CD4-positive, alpha-beta T cell treated with Interleukin-2 at 100 ng/mL for 4 hours (primary cell): ENCODE results near the gene MIEN1.
"Not testable (repeated sequence)": the region's sequence is repeated elsewhere in the genome, so short reads cannot be mapped to it uniquely, and the experiment has no call there.

ENCODE experiments used
- DNase-seq: peaks from one replicate; pipeline ENCODE4 v3.0.0-alpha.2; 2020; ENCODE audit warnings: low spot score

MIEN1 gene

GRCh38 chr17:39716073-39716818, 14.1 kb downstream of the MIEN1 start:
- no peak for DNase-seq

- no peak for DNase-seq
Measured at GRCh38 chr17:39715375-39716072, 14.8 kb downstream of the MIEN1 start.

DNA sequence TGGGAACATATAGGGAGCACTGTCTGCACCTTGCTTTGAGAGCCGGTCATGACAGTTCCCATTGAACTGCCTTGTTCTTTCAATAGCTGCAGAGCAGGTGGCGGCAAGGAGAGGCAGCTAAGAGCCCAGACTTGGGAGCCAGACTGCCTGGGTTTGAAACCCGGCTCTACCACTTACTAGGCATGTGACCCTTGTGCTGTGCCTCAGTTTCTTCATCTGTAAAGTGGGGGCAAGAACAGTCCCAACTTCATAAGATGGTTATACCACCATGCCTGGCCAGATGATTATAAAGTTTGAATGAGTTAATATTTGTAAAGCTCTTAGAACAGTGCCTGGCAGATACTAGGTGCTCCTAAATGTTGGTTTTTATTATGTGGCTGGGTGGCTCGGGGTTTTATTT, 16.1 kb downstream of the MIEN1 start:
- no peak for DNase-seq

DNA sequence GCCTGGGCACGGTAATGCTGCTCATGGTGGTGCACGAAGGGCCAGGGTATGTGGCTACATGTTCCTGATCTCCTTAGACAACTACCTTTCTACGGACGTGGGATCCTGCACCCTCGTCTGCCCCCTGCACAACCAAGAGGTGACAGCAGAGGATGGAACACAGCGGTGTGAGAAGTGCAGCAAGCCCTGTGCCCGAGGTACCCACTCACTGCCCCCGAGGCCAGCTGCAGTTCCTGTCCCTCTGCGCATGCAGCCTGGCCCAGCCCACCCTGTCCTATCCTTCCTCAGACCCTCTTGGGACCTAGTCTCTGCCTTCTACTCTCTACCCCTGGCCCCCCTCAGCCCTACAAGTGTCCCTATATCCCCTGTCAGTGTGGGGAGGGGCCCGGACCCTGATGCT, 18.5 kb downstream of the MIEN1 start:
- DNase-seq: no peak

GRCh38 chr17:39711071-39711470, 19.3 kb downstream of the MIEN1 start:
- not testable (repeated sequence) for DNase-seq

DNA sequence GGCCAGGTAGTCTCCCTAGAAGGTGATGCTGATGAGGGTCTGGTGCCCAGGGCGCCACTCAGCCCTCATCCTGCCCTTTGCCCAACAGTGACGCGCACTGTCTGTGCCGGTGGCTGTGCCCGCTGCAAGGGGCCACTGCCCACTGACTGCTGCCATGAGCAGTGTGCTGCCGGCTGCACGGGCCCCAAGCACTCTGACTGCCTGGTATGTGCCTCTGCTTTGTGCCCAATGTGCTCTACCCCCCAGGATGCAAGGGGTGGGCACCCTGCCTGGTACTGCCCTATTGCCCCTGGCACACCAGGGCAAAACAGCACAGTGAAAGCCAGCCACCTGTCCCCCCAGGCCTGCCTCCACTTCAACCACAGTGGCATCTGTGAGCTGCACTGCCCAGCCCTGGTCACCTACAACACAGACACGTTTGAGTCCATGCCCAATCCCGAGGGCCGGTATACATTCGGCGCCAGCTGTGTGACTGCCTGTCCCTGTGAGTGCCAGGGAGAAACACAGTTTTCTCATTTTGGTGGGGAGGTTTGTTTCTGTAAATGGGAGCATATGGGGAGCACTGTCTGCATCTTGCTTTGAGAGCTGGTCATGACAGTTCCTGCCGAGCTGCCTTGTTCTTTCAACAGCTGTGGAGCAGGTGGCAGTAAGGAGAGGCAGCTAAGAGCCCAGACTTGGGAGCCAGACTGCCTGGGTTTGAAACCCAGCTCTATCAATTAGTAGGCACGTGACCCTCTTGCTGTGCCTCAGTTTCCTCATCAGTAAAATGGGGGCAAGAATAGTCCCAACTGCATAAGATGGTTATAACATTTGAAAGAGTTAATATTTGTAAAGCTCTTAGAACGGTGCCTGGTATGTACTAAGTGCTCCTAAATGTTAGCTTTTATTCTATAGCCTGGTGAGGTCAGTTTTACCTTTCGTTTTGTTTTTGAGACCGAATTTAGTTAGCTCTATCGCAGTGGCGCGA, 20.1 kb downstream of the MIEN1 start:
- no peak for DNase-seq

DNA sequence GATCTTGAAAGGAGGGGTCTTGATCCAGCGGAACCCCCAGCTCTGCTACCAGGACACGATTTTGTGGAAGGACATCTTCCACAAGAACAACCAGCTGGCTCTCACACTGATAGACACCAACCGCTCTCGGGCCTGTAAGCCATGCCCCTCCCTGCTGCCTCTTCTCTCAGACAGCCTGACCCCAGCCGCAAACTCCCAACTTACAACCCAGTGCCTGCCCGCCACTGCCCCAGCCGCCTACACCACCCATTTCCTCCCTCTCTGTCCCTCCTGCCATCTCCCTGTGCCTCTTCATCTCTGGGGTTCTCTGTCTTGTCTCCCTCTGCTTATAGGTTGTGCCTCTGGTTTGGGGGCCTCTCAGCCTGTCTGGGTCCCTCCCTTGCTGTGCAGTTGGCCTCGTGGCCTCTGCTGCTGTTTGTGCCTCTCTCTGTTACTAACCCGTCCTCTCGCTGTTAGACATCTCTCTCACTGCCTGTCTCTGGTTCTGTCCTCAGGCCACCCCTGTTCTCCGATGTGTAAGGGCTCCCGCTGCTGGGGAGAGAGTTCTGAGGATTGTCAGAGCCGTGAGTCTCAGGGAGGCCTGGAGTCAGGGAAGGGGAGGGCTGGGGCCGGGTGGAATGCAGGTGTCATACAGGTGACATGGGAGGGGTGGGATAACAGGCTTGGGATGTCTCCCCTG, 20.9 kb downstream of the MIEN1 start:
- DNase-seq: no peak

- DNase-seq: peak; percentile 18
Measured at GRCh38 chr17:39706921-39707337, 23.4 kb downstream of the MIEN1 start.

DNA sequence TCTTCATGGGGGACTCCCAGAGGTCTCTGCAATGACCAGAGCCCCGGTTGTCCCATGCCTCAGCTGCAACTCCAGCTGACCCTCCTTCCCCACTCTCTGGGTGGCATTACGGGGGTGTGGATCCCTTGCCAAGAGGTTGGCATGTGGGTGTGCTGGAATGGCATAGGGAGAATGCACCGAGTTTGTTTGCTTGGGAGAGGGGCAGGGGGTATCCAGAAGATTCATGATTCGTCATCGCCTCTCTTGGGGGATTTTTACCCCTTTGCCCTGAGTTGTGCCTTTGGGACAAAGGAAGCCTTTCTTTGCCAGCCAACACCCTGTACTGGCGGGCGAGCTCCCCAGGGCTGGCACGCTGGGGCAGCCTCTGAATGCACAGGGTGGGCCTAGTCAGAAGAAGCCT, 23.9 kb downstream of the MIEN1 start:
- no peak for DNase-seq

GRCh38 chr17:39705786-39706348, 24.5 kb downstream of the MIEN1 start:
- DNase-seq: no peak

DNA sequence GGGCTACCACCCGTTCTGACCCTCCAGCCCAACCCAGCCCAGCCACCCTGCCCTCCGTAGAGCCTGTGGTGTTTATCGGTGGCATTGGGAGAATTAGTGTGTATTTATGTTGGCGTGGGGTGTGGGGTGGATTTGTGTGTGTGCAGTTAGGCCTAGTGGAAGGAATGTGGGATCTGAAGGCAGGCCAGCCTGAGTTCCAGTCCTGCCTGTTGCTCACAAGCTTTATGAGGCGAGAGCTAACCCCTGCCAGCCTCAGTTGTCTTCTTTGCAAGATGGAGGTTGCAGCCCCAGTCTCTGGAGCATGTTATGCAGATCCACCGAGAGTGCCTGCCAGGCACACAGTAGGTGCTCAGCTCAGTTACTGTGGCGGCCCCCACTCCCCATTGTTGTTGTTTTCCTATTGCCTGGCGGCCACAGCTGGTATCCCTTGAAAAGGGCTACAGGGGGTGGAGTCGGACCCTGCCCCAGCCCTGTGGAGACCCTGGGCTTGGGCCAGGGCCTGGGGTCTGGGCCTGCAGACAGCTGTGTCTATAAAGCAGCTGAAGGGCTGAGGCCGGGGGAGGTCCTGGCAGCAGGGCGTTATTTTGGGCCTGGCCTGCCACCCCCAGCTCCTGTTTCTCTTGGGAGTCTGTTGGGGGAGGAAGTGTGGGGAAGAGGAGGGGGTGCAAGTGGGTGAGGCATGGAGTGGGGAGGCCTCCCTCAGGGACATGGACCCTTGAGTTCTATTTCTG, 25.3 kb downstream of the MIEN1 start:
- DNase-seq: no peak

DNA sequence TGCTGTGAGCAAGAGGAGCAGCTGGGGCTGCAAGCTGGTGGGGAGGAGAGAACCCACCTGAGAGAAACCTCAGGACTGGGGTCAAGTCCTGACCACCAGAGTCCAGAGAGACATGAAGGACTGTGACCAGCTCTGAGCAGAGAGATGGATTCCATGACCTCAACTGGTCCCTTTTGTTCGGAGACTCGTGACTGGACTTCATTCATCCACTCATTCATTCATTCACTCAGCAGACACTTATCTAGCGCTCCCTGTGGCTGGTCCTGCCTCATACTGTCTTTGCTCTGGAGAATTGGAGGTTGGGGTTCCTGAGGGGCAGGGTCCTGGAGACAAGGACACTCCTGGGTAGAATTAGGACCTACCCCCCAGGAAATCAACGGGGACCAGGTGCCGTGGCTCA, 26.4 kb downstream of the MIEN1 start:
- no peak for DNase-seq

DNA sequence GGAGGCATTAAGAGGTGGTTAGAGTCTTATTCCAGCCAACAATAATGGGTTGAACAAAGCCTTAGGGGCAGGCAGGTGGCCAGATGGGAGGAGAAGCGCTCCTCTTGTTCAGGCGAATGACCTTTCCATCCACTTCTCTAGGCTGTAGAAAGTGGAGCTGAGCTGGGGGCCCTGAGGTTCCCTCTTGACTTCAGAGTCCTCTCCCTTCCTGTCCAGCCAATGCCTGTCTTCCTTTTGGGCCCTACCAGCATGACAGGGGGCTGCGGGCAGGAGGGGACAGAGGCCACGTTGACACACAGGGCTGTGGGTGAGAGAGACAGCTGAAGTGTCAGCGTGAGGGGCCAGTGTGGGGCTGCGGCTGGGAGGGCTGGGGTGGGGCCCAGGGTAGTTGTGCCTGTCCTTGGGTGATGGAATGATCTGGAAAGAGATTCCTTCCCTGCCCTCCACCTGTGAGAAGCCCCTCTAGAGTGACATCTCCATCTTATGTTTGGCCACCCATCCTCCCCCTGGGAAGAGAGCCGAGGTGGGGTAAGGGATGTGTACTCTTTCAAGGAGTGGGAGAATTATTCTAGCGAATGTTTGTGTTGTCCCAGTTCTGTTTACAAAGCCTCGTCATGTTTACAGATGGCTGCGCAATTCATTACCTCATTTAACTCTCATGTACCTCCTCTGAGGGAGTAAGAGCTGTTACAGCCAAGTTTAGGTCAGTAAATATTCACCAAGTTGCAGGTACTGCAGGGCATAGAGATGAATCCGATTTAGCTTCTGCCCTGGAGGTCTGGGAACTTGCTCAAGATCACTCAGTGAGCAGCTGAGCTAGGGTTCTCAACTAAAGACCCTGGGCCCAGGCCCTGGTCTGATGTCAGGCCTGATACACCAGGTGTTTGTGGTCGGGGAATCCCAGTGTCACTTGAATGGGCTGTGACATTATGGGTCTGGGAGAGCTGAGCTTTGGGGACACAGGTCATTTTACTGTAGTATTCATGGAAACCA, 27.1 kb downstream of the MIEN1 start:
- DNase-seq: no peak

DNA sequence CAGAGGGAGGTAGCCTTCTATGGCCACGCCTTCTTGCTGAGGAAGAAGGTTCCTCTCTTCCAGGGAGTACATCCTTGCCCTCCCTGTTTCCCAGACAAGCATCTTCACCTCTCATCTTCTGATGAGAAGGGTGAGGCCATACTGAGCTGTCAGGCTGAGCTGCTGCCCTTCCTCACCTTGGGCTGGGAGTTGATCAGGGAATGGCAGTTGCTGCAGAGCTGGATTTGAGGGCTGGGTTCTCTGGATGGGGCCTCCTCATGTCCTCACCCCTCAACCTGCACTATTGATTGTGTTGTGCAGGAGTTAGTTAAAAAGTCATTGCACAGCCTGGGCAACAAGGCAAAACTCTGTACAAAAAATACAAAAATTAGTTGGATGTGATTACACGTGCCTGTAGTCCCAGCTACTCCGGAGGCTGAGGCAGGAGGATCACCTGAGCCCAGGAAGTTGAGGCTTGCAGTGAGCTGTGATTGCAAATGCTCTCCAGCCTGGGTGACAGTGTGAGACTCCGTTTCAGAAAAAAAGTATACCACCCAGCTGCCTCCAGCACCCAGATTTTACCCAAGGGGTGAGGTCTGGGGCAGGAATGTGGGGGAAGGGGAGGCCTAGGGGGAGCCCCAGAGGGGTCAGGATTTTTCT, 28.4 kb downstream of the MIEN1 start:
- no peak for DNase-seq

DNA sequence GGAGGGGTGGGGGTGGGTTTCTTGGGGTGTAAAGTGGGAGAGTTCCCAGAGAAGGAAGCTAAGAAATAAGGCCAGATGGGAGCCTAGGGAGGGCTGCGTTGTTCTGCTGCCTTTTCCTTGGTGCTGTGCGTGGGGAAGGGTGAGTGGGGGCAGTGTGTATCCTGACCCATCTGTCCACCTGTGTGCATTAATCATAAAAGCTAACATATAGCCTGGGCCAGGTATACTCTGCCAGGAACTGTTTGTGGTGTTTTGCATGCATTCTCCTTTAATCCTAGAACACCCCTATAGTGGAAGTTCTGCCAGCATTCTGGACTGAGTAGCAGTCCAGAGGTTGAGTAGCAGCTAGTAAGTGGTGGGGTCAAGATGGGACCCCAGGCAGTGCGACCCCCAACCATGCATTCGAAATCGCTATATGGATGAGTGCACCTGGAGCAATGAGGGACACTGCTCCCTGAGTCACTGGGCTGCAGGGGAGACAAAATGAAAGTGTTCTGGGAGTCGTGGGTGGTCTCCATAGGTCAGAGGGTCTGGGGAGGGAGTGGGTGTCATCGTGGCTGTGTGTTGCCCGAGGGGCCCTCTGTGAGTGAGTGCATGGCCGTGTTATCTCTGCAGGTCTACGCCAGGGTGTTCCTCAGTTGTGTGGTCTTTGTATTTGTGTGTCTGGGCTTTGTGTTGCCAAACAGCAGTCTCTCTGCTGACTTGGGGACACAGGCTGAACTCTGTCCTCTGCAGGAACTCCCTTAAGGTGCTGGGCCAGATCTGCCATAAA, 29.1 kb downstream of the MIEN1 start:
- DNase-seq: no peak

DNA sequence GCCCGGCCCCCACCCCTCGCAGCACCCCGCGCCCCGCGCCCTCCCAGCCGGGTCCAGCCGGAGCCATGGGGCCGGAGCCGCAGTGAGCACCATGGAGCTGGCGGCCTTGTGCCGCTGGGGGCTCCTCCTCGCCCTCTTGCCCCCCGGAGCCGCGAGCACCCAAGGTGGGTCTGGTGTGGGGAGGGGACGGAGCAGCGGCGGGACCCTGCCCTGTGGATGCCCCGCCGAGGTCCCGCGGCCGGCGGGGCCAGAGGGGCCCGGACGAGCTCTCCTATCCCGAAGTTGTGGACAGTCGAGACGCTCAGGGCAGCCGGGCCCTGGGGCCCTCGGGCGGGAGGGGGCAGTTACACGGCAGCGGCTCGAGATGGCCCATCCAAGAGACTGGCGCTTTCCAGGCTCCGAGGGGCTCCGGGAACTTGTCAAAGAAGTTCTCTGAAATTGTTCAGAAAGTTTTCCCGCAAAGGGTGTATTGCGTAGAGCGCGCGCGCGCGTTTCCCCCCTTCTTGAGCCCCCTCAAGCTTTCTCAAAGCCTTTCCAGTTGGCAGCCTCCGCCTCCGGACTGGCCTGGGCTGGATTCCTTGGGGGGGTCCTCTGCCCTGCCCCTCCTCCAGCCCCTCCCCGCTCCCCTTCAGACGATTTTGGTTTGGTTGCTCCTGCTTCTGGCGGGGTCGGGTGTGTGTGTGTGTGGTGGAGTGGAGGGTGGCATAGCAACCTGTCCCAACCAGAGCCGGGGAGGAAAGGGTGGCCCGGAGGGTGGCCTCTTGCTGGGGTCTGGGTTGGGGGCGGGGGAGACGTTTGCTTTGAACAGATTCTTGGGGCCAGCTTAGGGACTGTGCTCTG, 30.0 kb downstream of the MIEN1 start:
- DNase-seq: no peak

DNA sequence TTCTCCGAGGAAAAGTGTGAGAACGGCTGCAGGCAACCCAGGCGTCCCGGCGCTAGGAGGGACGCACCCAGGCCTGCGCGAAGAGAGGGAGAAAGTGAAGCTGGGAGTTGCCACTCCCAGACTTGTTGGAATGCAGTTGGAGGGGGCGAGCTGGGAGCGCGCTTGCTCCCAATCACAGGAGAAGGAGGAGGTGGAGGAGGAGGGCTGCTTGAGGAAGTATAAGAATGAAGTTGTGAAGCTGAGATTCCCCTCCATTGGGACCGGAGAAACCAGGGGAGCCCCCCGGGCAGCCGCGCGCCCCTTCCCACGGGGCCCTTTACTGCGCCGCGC, 30.5 kb downstream of the MIEN1 start, which contains the start of gene ERBB2:
ERBB2 (plus strand) TSS at position 247 of the 330 bp plus-strand sequence. CDS start 175 bp downstream, outside the sequence.
- DNase-seq: no peak
